Measurements from ENCODE around the gene NTNG2. TPM values are rescaled to one million over a fixed set of nuclear protein-coding genes. Genes with fewer than 3 reads are reported as not detected.
A peak's percentile ranks its signal among the peaks of the same experiment; 100 is the strongest.

The NTNG2 gene
- total and polyA plus RNA-seq, 9 of the 15 experiments (the other 6 are each of a cell fraction or from before 2014, with no cell fraction given): 0.01 to 0.11 (median 0.09) TPM; not detected in 6

- no peak for TF ChIP-seq SRSF3 (IDR thresholded peaks at IDR 0.05; ENCODE audit: insufficient read depth, low read length)
- no peak for TF ChIP-seq ZNF274 (IDR thresholded peaks at IDR 0.05; ENCODE audit: borderline replicate concordance, low read depth, low read length)
- no peak for TF ChIP-seq ZNF589 (CRISPR knock-in tag; IDR thresholded peaks at IDR 0.05; ENCODE audit: low read depth)
- no peak for TF ChIP-seq ZFP30 (CRISPR knock-in tag; IDR thresholded peaks at IDR 0.05; ENCODE audit: borderline replicate concordance)
- TF ChIP-seq, protein P1, sequence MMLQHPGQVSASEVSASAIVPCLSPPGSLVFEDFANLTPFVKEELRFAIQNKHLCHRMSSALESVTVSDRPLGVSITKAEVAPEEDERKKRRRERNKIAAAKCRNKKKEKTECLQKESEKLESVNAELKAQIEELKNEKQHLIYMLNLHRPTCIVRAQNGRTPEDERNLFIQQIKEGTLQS (IDR thresholded peaks at IDR 0.05): peak; percentile 72
- TF ChIP-seq, protein P1 (CRISPR knock-in tag; conservative IDR thresholded peaks at IDR 0.05): no peak
- TF ChIP-seq, protein P2, sequence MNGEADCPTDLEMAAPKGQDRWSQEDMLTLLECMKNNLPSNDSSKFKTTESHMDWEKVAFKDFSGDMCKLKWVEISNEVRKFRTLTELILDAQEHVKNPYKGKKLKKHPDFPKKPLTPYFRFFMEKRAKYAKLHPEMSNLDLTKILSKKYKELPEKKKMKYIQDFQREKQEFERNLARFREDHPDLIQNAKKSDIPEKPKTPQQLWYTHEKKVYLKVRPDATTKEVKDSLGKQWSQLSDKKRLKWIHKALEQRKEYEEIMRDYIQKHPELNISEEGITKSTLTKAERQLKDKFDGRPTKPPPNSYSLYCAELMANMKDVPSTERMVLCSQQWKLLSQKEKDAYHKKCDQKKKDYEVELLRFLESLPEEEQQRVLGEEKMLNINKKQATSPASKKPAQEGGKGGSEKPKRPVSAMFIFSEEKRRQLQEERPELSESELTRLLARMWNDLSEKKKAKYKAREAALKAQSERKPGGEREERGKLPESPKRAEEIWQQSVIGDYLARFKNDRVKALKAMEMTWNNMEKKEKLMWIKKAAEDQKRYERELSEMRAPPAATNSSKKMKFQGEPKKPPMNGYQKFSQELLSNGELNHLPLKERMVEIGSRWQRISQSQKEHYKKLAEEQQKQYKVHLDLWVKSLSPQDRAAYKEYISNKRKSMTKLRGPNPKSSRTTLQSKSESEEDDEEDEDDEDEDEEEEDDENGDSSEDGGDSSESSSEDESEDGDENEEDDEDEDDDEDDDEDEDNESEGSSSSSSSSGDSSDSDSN (IDR thresholded peaks at IDR 0.05; ENCODE audit: borderline replicate concordance in 1 of 2, low read depth in 2 of 2, low read length in 2 of 2): no peak
- TF ChIP-seq SIX5 (IDR thresholded peaks at IDR 0.05; ENCODE audit: borderline replicate concordance in 1 of 2, insufficient read depth in 1 of 2, low read depth in 1 of 2, low read length in 2 of 2): no peak
- TF ChIP-seq NFIC (IDR thresholded peaks at IDR 0.05): no peak
- no peak for TF ChIP-seq RBM17 (IDR thresholded peaks at IDR 0.05; ENCODE audit: borderline replicate concordance, low read depth, low read length)
- peak; percentile 50; the same call in 1 of the 2 replicates for TF ChIP-seq USF1 (CRISPR knock-in tag; IDR thresholded peaks at IDR 0.05)
- TF ChIP-seq JUND (IDR thresholded peaks at IDR 0.05; ENCODE audit: borderline replicate concordance, low read depth, low read length): peak; percentile 68; the same call in 1 of the 2 replicates
- TF ChIP-seq JUND (tag; IDR thresholded peaks at IDR 0.05; ENCODE audit: borderline replicate concordance, low read depth, low read length): peak; percentile 20; the same call in 1 of the 3 replicates
- peak in 1 of 2 experiments; percentile 43; a peak in 1 of 4 replicates for TF ChIP-seq TRIM24 (IDR thresholded peaks at IDR 0.05)
- peak; percentile 69 for TF ChIP-seq FOSL1 (tag; conservative IDR thresholded peaks at IDR 0.05)
- TF ChIP-seq JUN (IDR thresholded peaks at IDR 0.05; ENCODE audit: borderline replicate concordance, low read depth, low read length): 0 out of 2 replicates have a peak, but pooled peaks have one; percentile 9
- no peak for TF ChIP-seq JUN (CRISPR knock-in tag; IDR thresholded peaks at IDR 0.05; ENCODE audit: borderline replicate concordance)
- no peak for TF ChIP-seq RBM15 (IDR thresholded peaks at IDR 0.05; ENCODE audit: insufficient read depth, low read length)
- TF ChIP-seq CEBPG (CRISPR knock-in tag; IDR thresholded peaks at IDR 0.05): no peak
- TF ChIP-seq CEBPG (tag; conservative IDR thresholded peaks at IDR 0.05 in 1 of 2, IDR thresholded peaks at IDR 0.05 in 1 of 2): no peak
- no peak for TF ChIP-seq DPF2 (IDR thresholded peaks at IDR 0.05)
- TF ChIP-seq THRAP3 (IDR thresholded peaks at IDR 0.05; ENCODE audit: borderline replicate concordance): no peak
Measured at GRCh38 chr9:132144708-132145365, 17.0 kb upstream of the NTNG2 start (continued).
